Caki2 (cell line): ENCODE measurements around the gene GUCY1A2. TPM values are rescaled to one million over a fixed set of nuclear protein-coding genes. Genes with fewer than 3 reads are reported as not detected.

Experiments used
- DNase-seq: peaks from one replicate; pipeline ENCODE4 v3.0.0-alpha.2; 2015; ENCODE audit warnings: low read depth
- in situ Hi-C: cut with HindIII; loops from 2 replicates; pipeline ENCODE4 v1.10.0; 2016; ENCODE audit warnings: low sequenced_read_pairs, low pct_unique_long_range_greater_than_20kb, mixed read lengths
- total RNA-seq: library from RNA; depleted of rRNA; stranded (reverse); fragments of >200 nt; shearing (Covaris generic); gene quantifications from 2 replicates; pipeline ENCODE4 v1.2.3, GENCODE V29; 2014; ENCODE audit warnings: low replicate concordance

GUCY1A2 gene
- total RNA-seq, 1 experiment from 2014 or later = not detected

GRCh38 chr11:107009190-107009589, 9.1 kb downstream of the GUCY1A2 start:
- DNase-seq = no peak
- in situ Hi-C loops = no loop called here

GRCh38 chr11:107006076-107006833, 12.0 kb downstream of the GUCY1A2 start:
- in situ Hi-C loops = no loop called here

GRCh38 chr11:106999196-106999595, 19.1 kb downstream of the GUCY1A2 start:
- in situ Hi-C loops = no loop called here
- no peak for DNase-seq

More at GRCh38 chr11:107006076-107006833, 12.0 kb downstream of the GUCY1A2 start:
- peak; percentile 29 for DNase-seq

GRCh38 chr11:106998916-106999188, 19.4 kb downstream of the GUCY1A2 start:
- no peak for DNase-seq
- in situ Hi-C loops = no loop called here

- DNase-seq = no peak
- in situ Hi-C loops = no loop called here
Measured at GRCh38 chr11:106998116-106998915, 20.0 kb downstream of the GUCY1A2 start.

GRCh38 chr11:106997227-106997626, 21.0 kb downstream of the GUCY1A2 start:
- DNase-seq = no peak
- in situ Hi-C loops = no loop called here

GRCh38 chr11:106996691-106997090, 21.6 kb downstream of the GUCY1A2 start:
- in situ Hi-C loops = no loop called here
- no peak for DNase-seq

- in situ Hi-C loops = no loop called here
- no peak for DNase-seq
Measured at GRCh38 chr11:106990331-106990730, 27.9 kb downstream of the GUCY1A2 start.

GRCh38 chr11:106989078-106989455, 29.2 kb downstream of the GUCY1A2 start:
- DNase-seq = no peak
- in situ Hi-C loops = no loop called here

- DNase-seq = no peak
- in situ Hi-C loops = no loop called here
Measured at GRCh38 chr11:106988151-106989077, 29.9 kb downstream of the GUCY1A2 start.

- DNase-seq = no peak
- in situ Hi-C loops = no loop called here
Measured at GRCh38 chr11:106986673-106987072, 31.6 kb downstream of the GUCY1A2 start.

- in situ Hi-C loops = no loop called here
- DNase-seq = no peak
Measured at GRCh38 chr11:106986261-106986660, 32.0 kb downstream of the GUCY1A2 start.

- in situ Hi-C loops = no loop called here
- no peak for DNase-seq
Measured at GRCh38 chr11:106983991-106984390, 34.3 kb downstream of the GUCY1A2 start.

- DNase-seq = no peak
- in situ Hi-C loops = no loop called here
Measured at GRCh38 chr11:106983261-106983660, 35.0 kb downstream of the GUCY1A2 start.

- in situ Hi-C loops = no loop called here
- no peak for DNase-seq
Measured at GRCh38 chr11:106974831-106975230, 43.4 kb downstream of the GUCY1A2 start.

GRCh38 chr11:106971864-106972263, 46.4 kb downstream of the GUCY1A2 start:
- no peak for DNase-seq
- in situ Hi-C loops = no loop called here

GRCh38 chr11:106969644-106970355, 48.5 kb downstream of the GUCY1A2 start:
- in situ Hi-C loops = no loop called here
- no peak for DNase-seq

GRCh38 chr11:106962995-106963394, 55.3 kb downstream of the GUCY1A2 start:
- DNase-seq = no peak
- in situ Hi-C loops = no loop called here
